IMR-90 (cell line): ENCODE data around the gene PDZRN3. TPM values are rescaled to one million over a fixed set of nuclear protein-coding genes. Genes with fewer than 3 reads are reported as not detected.

Source experiments
- ATAC-seq: fragments of 200-7000 bp; cut with Tn5 transposase; 2 replicates; pipeline ENCODE4 v1.9.1; 2020; ENCODE audit warnings: low read depth, mild to moderate bottlenecking, moderate library complexity
- BruUV-seq: library from RNA; stranded (reverse); fragments of 400-500 nt; replicated peaks from 2 replicates; lab custom pipeline; 2021; lab: Mats Ljungman, UMichigan
- CTCF ChIA-PET: fragments of 300-600 bp; formaldehyde crosslinking; extraction: SDS; loops from one replicate; lab custom pipeline; 2021; ENCODE audit warnings: antibody characterized with exemption; lab: Yijun Ruan, JAX
- POLR2A ChIA-PET: fragments of 300-600 bp; sonication (Branson Sonifier 250); formaldehyde crosslinking; loops from one replicate; lab custom pipeline; 2022; ENCODE audit warnings: antibody characterized with exemption; ENCODE audit not compliant: unreplicated experiment; lab: Charles Lee
- DNase-seq: peaks from one replicate; pipeline ENCODE4 v3.0.0; 2013
- H2AFZ ChIP-seq: replicated peaks from 2 replicates; pipeline ENCODE3; 2013; ENCODE audit warnings: low read length, mild to moderate bottlenecking; ENCODE audit not compliant: poor library complexity
- H2AK5ac ChIP-seq: 2 replicates; pipeline ENCODE4 v1.6.1; 2013; ENCODE audit warnings: low read depth, low read length, inconsistent platforms
- H2AK9ac ChIP-seq: replicated peaks from 2 replicates; pipeline ENCODE3; 2013; ENCODE audit warnings: mild to moderate bottlenecking, low read depth, low read length, moderate library complexity; ENCODE audit not compliant: poor library complexity
- H2BK120ac ChIP-seq: 2 replicates; pipeline ENCODE4 v1.6.1; 2013; ENCODE audit warnings: low read depth, low read length, inconsistent platforms
- H2BK15ac ChIP-seq: 3 replicates; pipeline ENCODE4 v1.6.1; 2013; ENCODE audit warnings: low read depth, low read length, inconsistent platforms
- H2BK20ac ChIP-seq: 2 replicates; pipeline ENCODE4 v1.6.1; 2013; ENCODE audit warnings: low read depth, mild to moderate bottlenecking, inconsistent platforms, low read length, moderate library complexity
- H2BK5ac ChIP-seq: 2 replicates; pipeline ENCODE4 v1.6.1; 2013; ENCODE audit warnings: mild to moderate bottlenecking, low read depth, low read length, inconsistent platforms; ENCODE audit not compliant: poor library complexity, severe bottlenecking
- H3K14ac ChIP-seq: replicated peaks from 2 replicates; pipeline ENCODE4 v1.6.1; 2013; ENCODE audit warnings: low read depth, low read length, inconsistent platforms
- H3K18ac ChIP-seq: 2 replicates; pipeline ENCODE4 v1.6.1; 2013; ENCODE audit warnings: low read depth, low read length, control low read depth
- H3K23ac ChIP-seq: 2 replicates; pipeline ENCODE4 v1.6.1; 2013; ENCODE audit warnings: low read depth, low read length, inconsistent platforms
- H3K27ac ChIP-seq: 2 replicates; pipeline ENCODE4 v1.5.1; 2013; ENCODE audit warnings: mild to moderate bottlenecking, control low read depth, low read length; ENCODE audit not compliant: insufficient read depth
- H3K27me3 ChIP-seq: 2 replicates; pipeline ENCODE4 v1.6.1; 2013; ENCODE audit warnings: low read length; ENCODE audit not compliant: control insufficient read depth, insufficient read depth
- H3K36me3 ChIP-seq: 2 replicates; pipeline ENCODE4 v1.6.1; 2013; ENCODE audit warnings: low read length, mixed read lengths; ENCODE audit not compliant: control insufficient read depth, insufficient read depth
- H3K4ac ChIP-seq: 2 replicates; pipeline ENCODE4 v1.6.1; 2013; ENCODE audit warnings: low read depth, low read length, inconsistent platforms
- H3K4me1 ChIP-seq: 2 replicates; pipeline ENCODE4 v1.6.1; 2013; ENCODE audit warnings: low read length, mixed read lengths; ENCODE audit not compliant: control insufficient read depth, insufficient read depth
- H3K4me2 ChIP-seq: 2 replicates; pipeline ENCODE4 v1.6.1; 2013; ENCODE audit warnings: low read depth, mild to moderate bottlenecking, control low read depth, low read length, moderate library complexity
- H3K4me3 ChIP-seq: 2 replicates; pipeline ENCODE4 v1.5.1; 2013; ENCODE audit warnings: low read depth, mild to moderate bottlenecking, control low read depth, low read length, moderate library complexity; ENCODE audit not compliant: insufficient read depth
- H3K56ac ChIP-seq: 2 replicates; pipeline ENCODE4 v1.6.1; 2013; ENCODE audit warnings: low read length, inconsistent platforms; ENCODE audit not compliant: insufficient read depth; ENCODE audit errors: extremely low read depth
- H3K79me1 ChIP-seq, 2 experiments: 2 replicates each; pipeline ENCODE4 v1.6.1; 2013; ENCODE audit warnings: low read length in 2 of 2, inconsistent platforms in 1 of 2, low read depth in 1 of 2
- H3K9ac ChIP-seq: 2 replicates; pipeline ENCODE4 v1.6.1; 2013; ENCODE audit warnings: low read depth, low read length, control low read depth
- H3K9me1 ChIP-seq: 2 replicates; pipeline ENCODE4 v1.6.1; 2013; ENCODE audit warnings: low read length, inconsistent platforms; ENCODE audit not compliant: insufficient read depth
- H3K9me3 ChIP-seq: 2 replicates; pipeline ENCODE4 v1.6.1; 2013; ENCODE audit warnings: low read length; ENCODE audit not compliant: control insufficient read depth, insufficient read depth
- H4K20me1 ChIP-seq: 2 replicates; pipeline ENCODE4 v1.6.1; 2013; ENCODE audit warnings: low read length, inconsistent platforms; ENCODE audit not compliant: insufficient read depth
- H4K5ac ChIP-seq: 2 replicates; pipeline ENCODE4 v1.6.1; 2013; ENCODE audit warnings: mild to moderate bottlenecking, low read depth, low read length, control low read depth
- H4K8ac ChIP-seq, 2 experiments: 2 replicates each; pipeline ENCODE4 v1.6.1; 2013; ENCODE audit warnings: low read depth in 2 of 2, low read length in 2 of 2, control low read depth in 1 of 2, inconsistent platforms in 1 of 2
- H4K91ac ChIP-seq: 2 replicates; pipeline ENCODE4 v1.6.1; 2013; ENCODE audit warnings: low read depth, low read length, inconsistent platforms; ENCODE audit not compliant: insufficient read depth
- BHLHE40 ChIP-seq: fragments of 150-350 bp; IDR thresholded peaks from 2 replicates; pipeline ENCODE4 v1.6.1; 2016; ENCODE audit warnings: mild to moderate bottlenecking, low read depth, low read length
- CHD1 ChIP-seq: IDR thresholded peaks from 2 replicates; pipeline ENCODE4 v1.6.1; 2012; ENCODE audit warnings: low read depth, low read length, improper control_type of control experiment
- FOS ChIP-seq: fragments of 150-350 bp; IDR thresholded peaks from 2 replicates; pipeline ENCODE4 v1.6.1; 2016; ENCODE audit warnings: low read depth, low read length
- MAFK ChIP-seq: IDR thresholded peaks from 2 replicates; pipeline ENCODE4 v1.6.1; 2012; ENCODE audit warnings: low read depth, low read length, improper control_type of control experiment
- MAZ ChIP-seq: IDR thresholded peaks from 2 replicates; pipeline ENCODE4 v1.6.1; 2012; ENCODE audit warnings: low read depth, mild to moderate bottlenecking, low read length, improper control_type of control experiment, moderate library complexity, borderline replicate concordance
- MXI1 ChIP-seq: IDR thresholded peaks from 2 replicates; pipeline ENCODE4 v1.6.1; 2012; ENCODE audit warnings: low read depth, mild to moderate bottlenecking, low read length, moderate library complexity, borderline replicate concordance
- NFE2L2 ChIP-seq: fragments of 150-350 bp; IDR thresholded peaks from 2 replicates; pipeline ENCODE4 v1.6.1; 2016; ENCODE audit warnings: low read depth, mild to moderate bottlenecking, low read length
- POLR2A ChIP-seq: IDR thresholded peaks from 2 replicates; pipeline ENCODE4 v1.6.1; 2012; ENCODE audit warnings: mild to moderate bottlenecking, low read depth, low read length
- RAD21 ChIP-seq: IDR thresholded peaks from 2 replicates; pipeline ENCODE4 v1.6.1; 2012; ENCODE audit warnings: low read length, improper control_type of control experiment
- RFX5 ChIP-seq: IDR thresholded peaks from 2 replicates; pipeline ENCODE4 v1.8.0; 2012; ENCODE audit warnings: low read depth, mild to moderate bottlenecking, low read length, moderate library complexity
- USF2 ChIP-seq: fragments of 150-350 bp; IDR thresholded peaks from 2 replicates; pipeline ENCODE4 v1.6.1; 2017; ENCODE audit warnings: mild to moderate bottlenecking, antibody characterized with exemption, low read length, low read depth
- WGBS, 2 experiments: methylation state at CpG; one replicate each; pipeline versions ENCODE4 v1.1.5 to v1.1.7; 2013; ENCODE audit warnings: missing lambda C conversion rate in 2 of 2; ENCODE audit not compliant: insufficient read length in 1 of 2; ENCODE audit errors: extremely low coverage in 2 of 2; 5-methylcytosine and 5-hydroxymethylcytosine counted together
- dilution Hi-C: fragments of 300-500 bp; cut with HindIII; formaldehyde crosslinking; loops from one replicate; pipeline ENCODE4 v1.14.3; 2018; ENCODE audit warnings: low sequenced_read_pairs; ENCODE audit not compliant: unreplicated experiment
- in situ Hi-C: fragments of 300-500 bp; cut with MboI; formaldehyde crosslinking; loops from 3 replicates; pipeline ENCODE4 v1.14.3; 2019; ENCODE audit warnings: low sequenced_read_pairs, inconsistent platforms, mixed read lengths
- intact Hi-C: fragments of 100-400 bp; cut with micrococcal nuclease; formaldehyde crosslinking; loops from 2 replicates; pipeline ENCODE4 v1.10.0; 2022
- polyA plus RNA-seq, 3 experiments: library from polyadenylated mRNA; depleted of rRNA; stranded (reverse); fragments of >200 nt; gene quantifications; 2 replicates each; pipeline ENCODE4 v1.2.3, GENCODE V29; 2012; ENCODE audit warnings: low replicate concordance in 1 of 3
- total RNA-seq: library from RNA; depleted of rRNA; stranded (reverse); fragments of >200 nt; gene quantifications from 2 replicates; pipeline ENCODE4 v1.2.3, GENCODE V29; 2012

The PDZRN3 gene
- total and polyA plus RNA-seq, 2 of the 4 experiments (the other 2 are of a cell fraction) = 9.4 to 17.0 TPM

GRCh38 chr3:73516631-73517030 lies 108.1 kb downstream of the PDZRN3 start:
- peak overlapping the region; percentile 92 for H2BK120ac ChIP-seq
- 0 out of 2 replicates have a peak overlapping the region, but pooled peaks have one; percentile 16 for H3K56ac ChIP-seq
- peak; percentile 88 for DNase-seq
- no peaks in the 10 kb centered on the region for H3K27me3 ChIP-seq
- no peaks in the 10 kb centered on the region for H4K20me1 ChIP-seq
- dilution Hi-C loops = loop anchor here (25.0 kb wide), 1 partner anchor 96 kb away; the partner anchor contains the start of gene PDZRN3
- peaks cover 26% of the 10 kb centered on the region for H3K4me1 ChIP-seq
- H2BK15ac ChIP-seq = peak overlapping the region; percentile 54; the same call in 1 of the 3 replicates
- peak overlapping the region; percentile 34 for H4K91ac ChIP-seq
- peak overlapping the region; percentile 35 for H2AK9ac ChIP-seq
- H2BK20ac ChIP-seq = peak overlapping the region; percentile 81
- peak overlapping the region; percentile 31 for H2BK5ac ChIP-seq
- in situ Hi-C loops = loop anchor here (10.0 to 25.0 kb wide), 2 partner anchors 96 to 268 kb away; partner anchors contain the start of gene PDZRN3
- peak overlapping the region; percentile 81 for H2AK5ac ChIP-seq
- H4K5ac ChIP-seq = peak overlapping the region; percentile 93
- peak overlapping the region; percentile 82 for H3K14ac ChIP-seq
- no peak overlapping the region for H3K4me3 ChIP-seq
- H3K79me1 ChIP-seq = peaks cover 0 to 25% of the 10 kb centered on the region in 2 experiments; a peak in 3 of 4 replicates
- peak overlapping the region; percentile 79 for H3K4me2 ChIP-seq
- peak overlapping the region; percentile 85 for H3K4ac ChIP-seq
- H3K18ac ChIP-seq = peak overlapping the region; percentile 96
- no peaks in the 10 kb centered on the region for H3K36me3 ChIP-seq
- no peaks in the 10 kb centered on the region for H3K9me3 ChIP-seq
- peak overlapping the region; percentile 57 to 58; a peak in 3 of 4 replicates for H4K8ac ChIP-seq
- H3K9ac ChIP-seq = peak overlapping the region; percentile 13; the same call in 1 of the 2 replicates
- peaks cover 7% of the 10 kb centered on the region; the same call in 1 of the 2 replicates for H3K9me1 ChIP-seq
- peak overlapping the region; percentile 68; the same call in 1 of the 2 replicates for H3K27ac ChIP-seq
- peak overlapping the region; percentile 39; the same call in 1 of the 2 replicates for H3K23ac ChIP-seq
- TF ChIP-seq CHD1 (no peak), MAFK (no peak), USF2 (no peak), RFX5 (no peak), POLR2A (no peak), NFE2L2 (no peak), MAZ (no peak), RAD21 (no peak), BHLHE40 (no peak), FOS (no peak), MXI1 (no peak)
- BruUV-seq = no TSS peak
- ChIA-PET CTCF (interaction anchor here (0.6 kb wide), 1 partner anchor 11 kb away, joined by 5 read pairs; no protein-coding TSS in a partner anchor), POLR2A (no interaction called here)
- peak overlapping the region; percentile 74 for H2AFZ ChIP-seq
- ATAC-seq = peak; percentile 47
- WGBS, 2 experiments = no CpG with 5 or more reads among the region's 5 CpGs
- intact Hi-C loops = no loop called here
